Fibroblast of pulmonary artery (primary cell): ENCODE data around the gene AAMDC.
"Not testable (repeated sequence)": the region's sequence is repeated elsewhere in the genome, so short reads cannot be mapped to it uniquely, and the experiment has no call there.

Experiments
- DNase-seq: peaks from one replicate; pipeline ENCODE4 v3.0.0-alpha.2; 2010; ENCODE audit warnings: low read depth
- H3K4me3 ChIP-seq: replicated peaks from 2 replicates; pipeline ENCODE4 v1.5.1; 2011; ENCODE audit warnings: low read depth, mild to moderate bottlenecking, control low read depth, low read length, moderate library complexity
- TF ChIP-seq, protein P1 (sequence below): IDR thresholded peaks from 2 replicates; pipeline ENCODE4 v1.5.1; 2011; ENCODE audit warnings: mild to moderate bottlenecking, control low read depth, low read length, inconsistent platforms; ENCODE audit errors: missing control alignments

The AAMDC gene

GRCh38 chr11:77883775-77884174 is 62.8 kb downstream of the AAMDC start:
- TF ChIP-seq, protein P1, sequence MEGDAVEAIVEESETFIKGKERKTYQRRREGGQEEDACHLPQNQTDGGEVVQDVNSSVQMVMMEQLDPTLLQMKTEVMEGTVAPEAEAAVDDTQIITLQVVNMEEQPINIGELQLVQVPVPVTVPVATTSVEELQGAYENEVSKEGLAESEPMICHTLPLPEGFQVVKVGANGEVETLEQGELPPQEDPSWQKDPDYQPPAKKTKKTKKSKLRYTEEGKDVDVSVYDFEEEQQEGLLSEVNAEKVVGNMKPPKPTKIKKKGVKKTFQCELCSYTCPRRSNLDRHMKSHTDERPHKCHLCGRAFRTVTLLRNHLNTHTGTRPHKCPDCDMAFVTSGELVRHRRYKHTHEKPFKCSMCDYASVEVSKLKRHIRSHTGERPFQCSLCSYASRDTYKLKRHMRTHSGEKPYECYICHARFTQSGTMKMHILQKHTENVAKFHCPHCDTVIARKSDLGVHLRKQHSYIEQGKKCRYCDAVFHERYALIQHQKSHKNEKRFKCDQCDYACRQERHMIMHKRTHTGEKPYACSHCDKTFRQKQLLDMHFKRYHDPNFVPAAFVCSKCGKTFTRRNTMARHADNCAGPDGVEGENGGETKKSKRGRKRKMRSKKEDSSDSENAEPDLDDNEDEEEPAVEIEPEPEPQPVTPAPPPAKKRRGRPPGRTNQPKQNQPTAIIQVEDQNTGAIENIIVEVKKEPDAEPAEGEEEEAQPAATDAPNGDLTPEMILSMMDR, result no peak
- no peak overlapping the region for H3K4me3 ChIP-seq
- DNase-seq, result no peak

DNA sequence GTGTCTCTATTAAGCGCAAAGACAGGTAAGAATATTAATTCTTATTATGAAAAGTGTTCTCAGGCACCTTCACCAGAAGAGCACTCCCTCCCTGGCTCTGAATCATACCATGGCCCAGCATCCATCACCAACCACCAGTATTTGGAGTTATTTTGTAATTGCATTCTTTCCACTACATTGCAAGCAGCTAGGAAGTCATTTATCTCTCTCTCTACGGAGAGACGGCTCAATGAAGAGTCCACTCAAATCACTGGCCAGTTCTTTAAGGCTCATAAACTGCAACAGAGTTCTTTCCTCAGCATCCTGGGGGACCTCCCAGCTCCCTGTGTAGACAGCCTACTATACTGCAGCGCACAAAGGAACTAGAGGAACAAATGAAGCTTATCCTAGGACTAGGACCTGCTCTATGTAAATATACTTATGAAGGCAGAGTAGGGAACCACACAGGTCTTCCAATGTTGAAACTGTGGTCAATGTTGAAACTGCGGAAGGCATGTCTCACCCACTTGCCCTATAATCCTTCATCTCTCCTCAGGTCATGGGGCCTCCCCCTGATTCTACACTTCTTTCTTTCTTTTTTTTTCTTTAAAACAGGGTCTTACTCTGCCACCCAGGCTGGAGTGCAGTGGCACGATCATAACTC is 63.4 kb downstream of the AAMDC start:
- peak; percentile 64 for DNase-seq
- TF ChIP-seq, protein P1, result no peak
- H3K4me3 ChIP-seq, result no peak overlapping the region

- TF ChIP-seq, protein P1, result no peak
- no peak for DNase-seq
- H3K4me3 ChIP-seq, result no peak overlapping the region
Observed at GRCh38 chr11:77884829-77885190, 63.9 kb downstream of the AAMDC start.

DNA sequence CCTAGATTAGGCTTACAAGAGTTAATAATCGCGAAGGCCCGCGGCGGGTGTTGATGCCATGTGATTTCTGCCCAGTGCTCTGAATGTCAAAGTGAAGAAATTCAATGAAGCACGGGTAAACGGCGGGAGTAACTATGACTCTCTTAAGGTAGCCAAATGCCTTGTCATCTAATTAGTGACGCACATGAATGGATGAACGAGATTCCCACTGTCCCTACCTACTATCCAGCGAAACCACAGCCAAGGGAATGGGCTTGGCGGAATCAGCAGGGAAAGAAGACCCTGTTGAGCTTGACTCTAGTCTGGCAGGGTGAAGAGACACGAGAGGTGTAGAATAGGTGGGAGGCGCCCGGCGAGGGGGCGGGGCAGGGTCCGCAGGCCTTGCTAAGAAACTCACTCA is 65.5 kb downstream of the AAMDC start:
- DNase-seq, result no peak
- no peak overlapping the region for H3K4me3 ChIP-seq
- TF ChIP-seq, protein P1, result no peak

DNA sequence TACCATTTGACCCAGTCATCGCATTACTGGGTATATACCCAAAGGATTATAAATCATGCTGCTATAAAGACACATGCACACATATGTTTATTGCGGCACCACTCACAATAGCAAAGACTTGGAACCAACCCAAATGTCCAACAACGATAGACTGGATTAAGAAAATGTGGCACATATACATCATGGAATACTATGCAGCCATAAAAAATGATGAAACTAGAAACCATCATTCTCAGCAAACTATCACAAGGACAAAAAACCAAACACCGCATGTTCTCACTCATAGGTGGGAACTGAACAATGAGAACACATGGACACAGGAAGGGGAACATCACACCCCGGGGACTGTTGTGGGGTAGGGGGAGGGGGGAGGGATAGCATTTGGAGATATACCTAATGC is 68.1 kb downstream of the AAMDC start:
- DNase-seq, H3K4me3 ChIP-seq: not testable (repeated sequence)

GRCh38 chr11:77890100-77890614 is 69.2 kb downstream of the AAMDC start:
- not testable (repeated sequence) for H3K4me3 ChIP-seq

DNA sequence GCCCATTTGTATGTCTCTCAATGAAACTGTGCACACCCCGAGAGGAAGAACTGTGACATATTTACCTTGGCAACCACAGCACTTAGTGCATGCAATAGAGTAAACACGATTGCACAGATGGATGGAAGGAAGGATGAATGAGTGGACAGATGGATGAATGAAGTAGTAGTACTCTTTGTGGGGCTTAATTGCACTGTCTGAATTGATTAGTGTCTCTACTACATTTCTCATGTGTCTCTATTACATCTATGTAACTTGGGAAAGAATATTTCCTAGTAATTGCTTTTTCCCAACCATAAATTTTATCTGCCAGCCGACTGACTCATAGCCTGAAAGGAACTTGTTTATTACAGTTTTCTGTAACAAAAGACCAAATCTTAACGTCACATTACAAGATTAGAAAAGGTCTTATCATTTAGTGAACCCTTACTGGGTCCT is 69.7 kb downstream of the AAMDC start:
- peak; percentile 44 for DNase-seq
- H3K4me3 ChIP-seq, result not testable (repeated sequence)

More at GRCh38 chr11:77890100-77890614, 69.2 kb downstream of the AAMDC start:
- DNase-seq, result not testable (repeated sequence)

DNA sequence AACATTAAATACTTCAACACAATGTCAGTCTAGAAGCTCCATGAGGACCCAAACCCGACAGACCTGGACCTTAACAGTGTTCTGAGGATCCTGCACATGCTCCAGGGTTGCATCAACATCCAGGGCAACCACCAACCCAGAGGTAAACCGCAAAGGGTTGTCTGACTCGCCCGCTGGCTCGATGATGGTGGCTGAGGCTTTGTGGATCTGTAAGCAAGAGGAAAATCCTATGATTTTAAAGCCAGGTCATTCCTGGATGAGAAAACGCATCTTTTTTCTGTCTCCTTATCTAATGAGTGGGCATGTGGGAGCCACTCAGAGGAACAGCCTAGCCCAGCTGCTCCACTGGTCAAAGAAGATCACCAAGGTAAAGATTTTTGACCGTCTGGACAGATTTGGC is 70.3 kb downstream of the AAMDC start:
- peak; percentile 29 for DNase-seq
- H3K4me3 ChIP-seq, result not testable (repeated sequence)

GRCh38 chr11:77891703-77892102 is 70.8 kb downstream of the AAMDC start:
- DNase-seq, H3K4me3 ChIP-seq: not testable (repeated sequence)

- H3K4me3 ChIP-seq, DNase-seq: not testable (repeated sequence)
Observed at GRCh38 chr11:77894949-77895348, 74.0 kb downstream of the AAMDC start.
